GM10847 (cell line): Measurements from ENCODE around the gene NAV2.

Experiments used
- POLR2A ChIP-seq: IDR thresholded peaks from 2 replicates; pipeline ENCODE4 v1.6.1; 2011; ENCODE audit not compliant: insufficient read length; ENCODE audit errors: extremely low read depth

Gene NAV2

DNA sequence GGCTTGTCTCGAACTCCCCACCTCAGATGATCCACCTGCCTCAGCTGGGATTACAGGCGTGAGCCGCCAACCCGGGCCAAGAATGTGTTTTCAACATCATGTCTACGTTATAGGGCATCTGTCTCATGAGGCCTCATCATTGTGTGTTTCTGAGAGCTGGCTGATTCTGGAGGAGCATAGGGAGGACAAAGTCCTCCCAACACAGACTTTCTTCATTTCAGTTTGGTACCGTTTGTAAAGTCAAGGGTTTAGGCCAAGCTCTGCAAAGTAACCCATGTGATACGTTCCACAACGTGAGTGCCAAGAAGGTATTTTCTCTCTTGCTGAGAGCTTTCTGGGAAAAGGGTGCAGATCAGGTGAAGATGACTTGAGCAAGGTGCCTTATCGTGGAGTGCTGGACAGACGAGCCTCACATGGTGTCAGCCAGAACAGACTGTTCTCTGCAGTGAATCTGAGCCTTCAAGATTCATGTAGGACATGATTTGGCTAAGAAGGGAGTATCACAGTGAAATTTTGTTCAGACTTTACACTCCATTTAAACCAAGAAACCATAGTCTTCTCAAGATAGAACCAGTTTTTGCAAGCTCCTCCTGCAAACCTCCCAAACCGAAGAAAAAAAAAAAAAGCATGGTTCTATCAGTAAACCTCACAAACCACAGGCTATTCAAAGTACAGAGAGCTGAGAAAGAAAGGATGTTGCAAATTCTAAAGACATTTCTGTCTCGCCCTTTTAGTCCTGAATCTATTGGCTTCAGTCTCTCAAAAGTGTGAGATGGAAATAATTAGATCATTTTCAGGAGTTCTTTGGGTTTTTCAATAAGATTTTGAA lies 376.0 kb downstream of the NAV2 start:
- no peak for TF ChIP-seq POLR2A

DNA sequence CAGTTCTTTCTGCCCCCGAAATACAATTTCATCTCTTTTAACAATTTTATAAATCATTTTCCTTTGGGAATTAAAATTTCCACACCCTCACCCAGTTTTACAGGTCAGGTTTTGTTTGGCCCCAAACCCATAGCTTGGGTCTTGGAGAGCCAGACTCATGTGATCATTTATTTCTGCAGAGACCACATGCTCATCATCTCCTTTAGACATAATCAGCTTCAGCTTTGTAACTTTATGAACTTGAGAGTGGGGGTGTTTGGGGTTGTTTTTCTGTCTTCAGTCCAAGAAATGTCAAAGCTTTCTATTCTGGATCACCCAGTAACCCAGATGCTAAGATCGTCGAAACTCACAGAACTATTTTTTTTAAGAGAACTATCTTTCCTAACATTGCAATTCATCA lies 376.7 kb downstream of the NAV2 start:
- no peak for TF ChIP-seq POLR2A

DNA sequence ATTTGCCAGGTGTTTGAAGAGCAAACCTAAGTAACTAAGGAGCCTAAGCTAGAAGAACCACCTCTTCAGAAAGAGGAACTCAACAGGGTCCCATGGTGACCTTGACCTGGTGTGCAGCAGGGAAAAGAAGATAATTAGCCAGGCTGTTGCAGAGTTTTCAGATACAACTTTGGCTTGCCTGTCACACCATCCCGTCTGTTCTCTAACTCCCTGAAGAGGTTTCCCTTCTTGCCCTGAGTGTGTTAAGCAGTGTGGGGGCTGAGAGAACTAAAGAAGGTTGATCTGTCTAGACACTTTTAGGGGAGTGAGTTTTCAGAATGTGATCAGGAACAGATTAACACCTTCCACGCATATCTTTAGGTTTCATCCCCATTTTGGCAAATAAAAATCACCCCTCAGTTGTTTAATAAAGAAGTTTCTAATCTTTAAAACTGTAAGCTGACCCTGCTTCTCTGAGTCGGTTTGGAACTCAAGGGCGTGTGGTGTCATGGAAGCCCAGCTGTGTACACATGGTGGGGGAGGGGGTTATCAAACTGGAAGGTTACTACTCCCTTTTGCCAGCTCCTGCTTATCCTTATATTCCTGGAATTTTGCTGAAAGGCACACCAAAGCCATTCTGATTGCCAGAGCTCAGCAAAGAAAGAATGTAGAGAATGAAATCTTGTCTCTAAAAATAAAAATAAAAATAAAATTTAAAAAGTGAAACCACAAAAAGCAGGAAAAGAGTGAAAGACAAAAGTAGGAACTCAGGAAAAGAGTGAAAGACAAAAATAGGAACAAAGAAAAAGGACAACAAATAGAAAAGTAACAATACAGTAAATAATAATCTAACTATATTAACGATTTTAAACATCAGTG lies 377.4 kb downstream of the NAV2 start:
- TF ChIP-seq POLR2A: no peak

DNA sequence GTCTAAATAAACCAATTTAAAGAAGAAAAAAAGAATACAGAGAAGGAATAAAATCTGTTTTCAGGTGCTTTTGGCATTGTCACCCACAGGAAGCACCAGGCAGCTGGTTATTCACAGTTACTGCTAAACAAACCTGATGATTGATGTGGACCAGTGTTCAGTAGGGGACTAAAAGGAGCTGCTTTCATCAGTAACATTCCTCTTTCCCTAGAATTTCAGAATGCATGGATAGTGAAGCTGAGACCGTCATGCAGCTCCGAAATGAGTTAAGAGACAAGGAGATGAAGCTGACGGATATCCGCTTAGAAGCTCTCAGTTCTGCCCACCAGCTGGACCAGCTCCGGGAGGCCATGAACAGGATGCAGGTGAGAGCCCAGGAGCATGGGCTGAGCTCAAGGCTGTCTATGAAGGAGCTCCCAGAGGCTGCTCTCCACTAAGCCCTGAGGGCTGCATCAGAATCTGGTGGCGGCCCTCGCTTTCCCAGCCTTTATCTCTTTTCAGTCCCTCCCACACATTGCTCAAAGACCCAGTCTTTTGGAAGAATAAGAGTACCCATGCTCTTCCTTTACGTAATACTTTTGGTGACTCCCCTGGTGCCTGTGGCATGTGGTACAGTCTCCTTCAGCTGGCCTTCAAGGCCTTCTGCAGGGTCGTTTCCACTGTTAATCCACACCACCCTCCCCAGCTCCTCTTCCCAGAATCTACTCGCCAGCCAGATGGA lies 378.2 kb downstream of the NAV2 start:
- TF ChIP-seq POLR2A: no peak

DNA sequence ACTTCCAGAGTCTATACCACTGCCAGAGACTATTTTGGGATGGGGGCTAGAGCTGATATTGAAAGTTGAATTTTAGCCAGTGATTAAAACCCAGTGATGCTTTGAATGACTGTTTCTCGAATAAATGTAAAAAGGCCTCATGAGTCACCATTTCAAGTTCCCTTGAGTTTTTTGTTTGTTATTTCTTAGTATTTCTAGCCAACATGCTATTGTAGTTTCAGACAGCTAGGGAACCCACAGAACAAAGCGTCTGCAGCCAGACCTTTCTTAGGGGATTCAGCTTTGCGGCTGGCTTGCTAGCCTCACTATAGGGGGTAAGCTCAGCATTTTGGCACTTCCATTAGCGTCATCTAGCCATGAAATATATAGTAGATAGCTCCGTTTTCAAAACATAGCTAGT lies 381.1 kb downstream of the NAV2 start:
- TF ChIP-seq POLR2A: no peak

DNA sequence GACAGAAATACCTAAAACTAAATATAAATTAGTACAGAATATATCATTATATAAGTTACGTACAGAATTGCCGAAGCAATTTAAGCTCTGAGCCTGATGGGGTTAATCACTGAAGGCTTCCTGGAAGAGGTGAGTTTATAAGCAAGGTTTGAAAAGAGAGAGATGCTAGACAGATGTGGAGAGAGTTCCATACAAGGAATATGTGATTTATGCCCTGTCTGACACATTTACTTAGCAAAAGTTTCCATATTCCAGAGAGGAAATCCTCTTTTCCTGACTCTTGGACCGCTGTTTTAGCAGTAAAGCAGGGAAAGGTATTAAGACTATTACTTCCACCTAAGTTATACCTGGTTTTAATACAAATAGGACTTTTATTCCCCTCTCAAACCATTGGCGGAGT lies 382.6 kb downstream of the NAV2 start:
- no peak for TF ChIP-seq POLR2A

DNA sequence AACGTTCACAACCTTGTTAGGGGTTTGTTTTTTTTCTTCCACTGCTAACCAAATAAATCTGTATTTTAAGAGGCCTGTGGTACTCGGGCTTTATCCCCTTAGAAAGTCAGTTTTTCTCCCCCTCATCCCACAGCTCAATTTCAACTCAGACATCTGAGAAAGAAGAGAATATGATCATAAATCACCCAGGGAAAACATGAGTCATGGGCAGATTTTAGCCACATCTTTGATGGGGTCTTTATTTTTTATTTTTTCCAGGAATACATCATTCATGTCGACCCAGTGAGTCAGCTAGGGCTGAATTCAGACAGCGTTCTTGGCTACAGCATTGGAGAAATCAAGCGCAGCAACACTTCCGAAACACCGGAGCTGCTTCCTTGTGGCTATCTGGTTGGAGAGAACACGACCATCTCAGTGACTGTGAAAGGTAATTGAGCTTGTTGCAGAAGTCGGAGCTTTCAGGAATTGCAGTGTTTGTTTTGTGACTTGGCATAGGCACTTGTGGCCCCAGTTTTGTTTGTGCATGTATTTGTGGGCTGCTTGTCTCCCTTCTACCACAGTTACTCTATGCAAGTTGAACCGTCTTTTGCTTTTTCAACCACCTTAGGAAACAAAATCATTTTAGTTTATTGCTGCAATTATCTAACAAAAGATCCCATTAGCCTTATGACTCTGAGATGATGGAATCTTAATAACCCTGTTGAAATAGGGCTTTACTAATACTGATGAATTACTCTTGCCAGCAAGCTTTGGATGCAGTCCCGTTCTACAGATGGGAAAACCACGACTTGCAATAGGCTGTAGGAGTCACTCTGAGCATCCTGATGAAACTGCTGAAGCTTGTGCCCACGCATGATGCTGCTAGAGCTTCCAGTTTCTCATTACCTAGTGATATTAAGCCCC lies 384.9 kb downstream of the NAV2 start:
- no peak for TF ChIP-seq POLR2A

DNA sequence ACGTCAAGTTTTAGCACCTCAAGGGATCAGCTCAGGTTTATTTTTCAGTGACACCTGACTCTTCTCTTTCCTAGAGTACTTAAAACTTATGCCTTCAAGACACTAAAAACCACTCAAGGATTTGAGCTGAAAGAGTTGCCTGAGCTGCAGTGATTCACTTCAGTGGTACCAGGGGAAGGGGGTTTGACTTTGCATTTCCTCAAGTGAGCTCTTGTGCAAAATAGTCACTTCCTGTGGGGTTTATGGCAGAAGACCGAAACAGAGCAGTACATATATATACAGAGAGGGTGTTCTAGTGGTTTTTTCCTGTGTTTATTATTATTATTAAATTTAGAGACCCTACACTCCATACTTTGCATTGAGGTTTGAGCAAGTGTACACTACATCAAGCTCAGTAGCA lies 386.9 kb downstream of the NAV2 start:
- no peak for TF ChIP-seq POLR2A

DNA sequence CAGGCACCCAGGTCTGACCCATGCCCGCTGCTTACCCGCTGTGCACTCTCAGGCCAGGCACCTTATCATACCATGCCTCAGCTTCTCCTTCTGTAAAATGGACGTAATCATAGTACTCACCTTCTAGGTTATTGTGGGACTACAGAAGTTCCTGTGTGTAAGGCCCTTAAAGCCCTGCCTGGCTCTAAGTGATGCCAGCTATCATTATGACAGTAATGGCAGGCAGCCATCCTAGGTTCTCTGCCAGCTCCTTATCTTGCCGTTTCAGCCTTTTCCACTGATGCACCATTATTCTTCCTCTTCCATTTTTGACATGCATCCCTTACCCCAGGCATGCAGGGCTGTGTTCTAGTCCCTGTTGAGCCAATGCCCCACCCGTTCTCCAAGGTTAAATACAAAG lies 389.8 kb downstream of the NAV2 start:
- no peak for TF ChIP-seq POLR2A

DNA sequence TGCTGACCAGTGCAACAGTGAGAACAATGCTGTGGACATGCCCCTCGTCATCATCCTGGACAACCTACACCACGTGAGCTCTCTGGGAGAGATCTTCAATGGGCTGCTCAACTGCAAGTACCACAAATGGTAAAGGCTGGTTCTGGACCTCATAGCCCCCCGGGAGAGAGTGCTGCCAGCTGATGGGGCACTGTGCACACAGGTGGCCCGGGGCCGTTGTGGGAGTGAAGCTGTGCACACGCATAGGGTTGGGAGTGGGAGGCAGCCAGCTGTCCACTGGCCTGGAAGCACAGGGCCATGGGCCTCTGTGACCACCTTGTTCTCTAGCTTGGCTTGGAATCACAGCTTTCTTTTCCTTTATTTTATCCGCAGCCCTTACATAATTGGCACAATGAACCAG lies 390.6 kb downstream of the NAV2 start:
- TF ChIP-seq POLR2A: no peak

DNA sequence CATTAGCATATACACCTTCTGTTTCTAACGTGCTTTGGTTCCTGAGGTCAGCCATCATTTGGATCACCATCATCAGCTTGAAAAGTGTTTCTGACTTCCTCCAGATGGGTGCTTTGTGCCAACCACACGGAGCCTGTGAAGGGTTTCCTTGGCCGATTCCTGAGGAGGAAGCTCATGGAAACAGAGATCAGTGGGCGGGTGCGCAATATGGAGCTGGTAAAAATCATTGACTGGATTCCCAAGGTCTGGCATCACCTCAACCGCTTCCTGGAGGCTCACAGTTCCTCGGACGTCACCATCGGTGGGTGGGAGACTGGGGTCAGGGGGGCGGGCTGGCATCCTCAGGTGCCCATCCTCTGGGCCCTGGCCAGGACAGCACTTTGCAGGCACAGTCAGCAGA lies 392.8 kb downstream of the NAV2 start:
- TF ChIP-seq POLR2A: no peak

DNA sequence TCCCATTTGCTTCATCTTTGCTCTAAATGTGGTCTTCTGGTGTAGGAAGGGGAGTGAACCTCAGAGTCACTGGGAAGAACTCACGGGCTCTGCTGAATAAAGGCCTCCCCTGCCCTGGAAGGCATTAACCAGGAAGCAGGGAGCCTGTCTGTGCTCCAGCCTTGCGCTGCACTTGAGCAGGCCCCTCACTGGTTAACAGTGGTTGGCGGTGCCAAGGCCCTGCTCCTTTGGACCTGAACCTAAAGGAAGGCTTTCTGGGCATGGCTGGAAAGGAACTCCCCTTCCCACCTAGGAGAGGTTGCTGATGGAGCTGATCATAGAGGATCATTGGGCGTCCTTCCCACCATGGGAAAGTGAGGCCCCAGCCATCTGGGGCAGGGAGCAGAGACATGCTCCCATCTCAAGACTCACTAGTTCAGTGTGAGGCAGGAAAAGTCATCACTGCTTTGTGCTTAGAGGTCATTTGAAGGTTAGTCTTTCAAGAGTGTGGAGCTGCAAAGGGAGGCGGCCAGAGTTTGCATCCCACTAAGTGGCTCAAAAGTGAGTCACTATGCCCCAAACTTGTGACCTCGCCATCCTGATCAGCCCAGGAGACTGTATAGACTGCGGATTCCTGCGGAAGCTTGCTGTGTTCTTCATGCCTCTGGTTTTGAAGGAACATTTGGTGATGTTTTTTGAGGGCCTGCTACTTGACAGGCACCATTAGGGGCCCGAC lies 397.3 kb downstream of the NAV2 start:
- TF ChIP-seq POLR2A: no peak

DNA sequence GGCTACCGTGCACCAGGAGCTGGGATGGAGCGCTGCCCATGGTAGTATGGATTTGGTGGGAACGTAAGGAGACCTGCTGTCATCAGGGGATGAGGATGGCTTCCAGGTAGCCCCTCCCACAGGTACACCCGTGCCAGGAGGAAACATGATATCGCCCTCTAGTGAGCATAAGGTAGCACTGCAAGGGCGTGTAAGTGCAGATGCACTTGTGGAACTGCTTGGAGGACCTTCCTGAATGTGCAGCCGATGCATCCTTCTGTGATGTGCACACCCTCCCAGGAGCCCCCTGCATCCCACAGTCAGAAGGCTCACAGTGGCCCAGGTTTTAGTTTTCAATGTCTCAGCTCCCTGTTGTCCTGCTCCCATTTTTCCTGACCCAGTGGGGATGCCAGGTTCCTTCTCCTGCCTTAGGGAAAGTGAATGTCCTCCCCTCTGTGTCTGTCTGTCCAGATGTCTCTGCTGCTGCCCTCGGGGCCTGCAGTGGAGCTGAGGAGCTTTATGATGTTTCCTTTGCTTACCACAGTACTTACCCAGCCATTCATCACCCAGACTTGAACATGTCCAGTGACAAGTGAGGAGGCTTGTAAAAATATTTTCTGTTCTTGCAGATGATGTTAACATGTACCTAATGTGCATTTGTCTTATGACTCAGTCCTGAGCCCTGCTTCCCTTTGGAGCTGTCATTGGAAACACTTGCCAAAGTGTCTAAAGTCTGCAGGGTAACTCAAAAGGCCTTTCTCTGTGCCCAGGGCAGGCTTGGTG lies 398.5 kb downstream of the NAV2 start:
- TF ChIP-seq POLR2A: no peak
